ENCODE data around the gene GLTPD2. TPM values are rescaled to one million over a fixed set of nuclear protein-coding genes. Genes with fewer than 3 reads are reported as not detected.

GLTPD2 gene
- total RNA-seq, 1 donor from 2014 or later, result not detected

DNA sequence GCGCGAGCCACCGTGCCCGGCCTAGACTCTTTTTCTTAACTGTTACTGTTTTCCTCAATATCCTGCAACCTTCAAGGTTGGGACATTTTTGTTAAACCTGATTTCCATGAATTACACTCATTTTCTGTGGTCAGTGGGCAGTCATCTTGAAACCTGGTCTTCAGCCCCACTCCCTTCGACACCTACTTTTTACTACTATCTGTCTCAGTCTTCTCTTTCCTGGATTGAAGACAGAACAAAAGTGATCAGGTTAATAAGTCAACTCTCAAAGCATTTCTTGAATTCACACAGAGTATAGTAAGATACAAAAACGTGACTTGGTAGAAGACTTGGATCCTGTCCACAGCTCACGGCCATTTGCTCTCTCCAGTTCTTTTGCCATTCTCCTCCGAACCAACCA is 50.5 kb downstream of the GLTPD2 start:
- Mint-ChIP-seq H3K9me3 (no peaks in the 10 kb centered on the region), H3K36me3 (ENCODE audit: low read depth) (no peaks in the 10 kb centered on the region), H3K4me3 (peak overlapping the region; percentile 41), H3K27me3 (ENCODE audit: low read depth) (no peaks in the 10 kb centered on the region), H3K27ac (ENCODE audit: unreplicated experiment) (no peak overlapping the region), H3K4me1 (peaks cover 26% of the 10 kb centered on the region)
- DNase-seq (ENCODE audit: low read depth, low spot score), result no peak
- TF ChIP-seq, protein P1, sequence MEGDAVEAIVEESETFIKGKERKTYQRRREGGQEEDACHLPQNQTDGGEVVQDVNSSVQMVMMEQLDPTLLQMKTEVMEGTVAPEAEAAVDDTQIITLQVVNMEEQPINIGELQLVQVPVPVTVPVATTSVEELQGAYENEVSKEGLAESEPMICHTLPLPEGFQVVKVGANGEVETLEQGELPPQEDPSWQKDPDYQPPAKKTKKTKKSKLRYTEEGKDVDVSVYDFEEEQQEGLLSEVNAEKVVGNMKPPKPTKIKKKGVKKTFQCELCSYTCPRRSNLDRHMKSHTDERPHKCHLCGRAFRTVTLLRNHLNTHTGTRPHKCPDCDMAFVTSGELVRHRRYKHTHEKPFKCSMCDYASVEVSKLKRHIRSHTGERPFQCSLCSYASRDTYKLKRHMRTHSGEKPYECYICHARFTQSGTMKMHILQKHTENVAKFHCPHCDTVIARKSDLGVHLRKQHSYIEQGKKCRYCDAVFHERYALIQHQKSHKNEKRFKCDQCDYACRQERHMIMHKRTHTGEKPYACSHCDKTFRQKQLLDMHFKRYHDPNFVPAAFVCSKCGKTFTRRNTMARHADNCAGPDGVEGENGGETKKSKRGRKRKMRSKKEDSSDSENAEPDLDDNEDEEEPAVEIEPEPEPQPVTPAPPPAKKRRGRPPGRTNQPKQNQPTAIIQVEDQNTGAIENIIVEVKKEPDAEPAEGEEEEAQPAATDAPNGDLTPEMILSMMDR (conservative IDR thresholded peaks at IDR 0.05), result no peak

Other genes starting within 250 kb of the GLTPD2 start
- 67.0 and 69.3 TPM in 2 replicates for gene MYBBP1A, start 233.6 kb upstream of the GLTPD2 start, total RNA-seq
- gene GGT6, start 228.4 kb upstream of the GLTPD2 start, total RNA-seq, result not detected in 2 replicates
- 1.1 and 1.4 TPM in 2 replicates for gene SMTNL2, start 204.4 kb upstream of the GLTPD2 start, total RNA-seq
- 0.33 and 0.41 TPM in 2 replicates for gene ALOX15, start 147.3 kb upstream of the GLTPD2 start, total RNA-seq
- gene PELP1, start 84.8 kb upstream of the GLTPD2 start, total RNA-seq, result 102 and 107 TPM in 2 replicates
- gene ARRB2, start 78.3 kb upstream of the GLTPD2 start, total RNA-seq, result 66.7 and 73.4 TPM in 2 replicates
- 18.6 and 19.5 TPM in 2 replicates for gene MED11, start 57.5 kb upstream of the GLTPD2 start, total RNA-seq
- gene ZMYND15, start 49.1 kb upstream of the GLTPD2 start, total RNA-seq, result not detected in 2 replicates
- gene CXCL16, start 49.0 kb upstream of the GLTPD2 start, total RNA-seq, result not detected in 2 replicates
- gene TM4SF5, start 17.1 kb upstream of the GLTPD2 start, total RNA-seq, result not detected in 2 replicates
- gene VMO1, start 2.6 kb upstream of the GLTPD2 start, total RNA-seq, result 1.0 and 1.6 TPM in 2 replicates
- 174 and 181 TPM in 2 replicates for gene PSMB6, start 7.2 kb downstream of the GLTPD2 start, total RNA-seq
- 54.8 and 63.9 TPM in 2 replicates for gene PLD2, start 18.2 kb downstream of the GLTPD2 start, total RNA-seq
- gene MINK1, start 44.4 kb downstream of the GLTPD2 start, total RNA-seq, result 73.0 and 76.6 TPM in 2 replicates
- 1.7 and 1.8 TPM in 2 replicates for gene C17orf107, start 110.6 kb downstream of the GLTPD2 start, total RNA-seq
- 0.21 TPM in 1 of 2 replicates, not detected in the other for gene CHRNE, start 114.1 kb downstream of the GLTPD2 start, total RNA-seq
- not detected in 2 replicates for gene GP1BA, start 143.3 kb downstream of the GLTPD2 start, total RNA-seq
- gene SLC25A11, start 151.1 kb downstream of the GLTPD2 start, total RNA-seq, result 67.7 and 68.3 TPM in 2 replicates
- gene RNF167, start 151.3 kb downstream of the GLTPD2 start, total RNA-seq, result 90.4 and 93.2 TPM in 2 replicates
- 626 and 630 TPM in 2 replicates for gene PFN1, start 159.6 kb downstream of the GLTPD2 start, total RNA-seq
- 9.1 and 10.6 TPM in 2 replicates for gene ENO3, start 162.2 kb downstream of the GLTPD2 start, total RNA-seq
- 76.9 and 78.9 TPM in 2 replicates for gene SPAG7, start 178.9 kb downstream of the GLTPD2 start, total RNA-seq
- gene CAMTA2, start 198.7 kb downstream of the GLTPD2 start, total RNA-seq, result 12.5 and 17.4 TPM in 2 replicates
- gene INCA1, start 208.6 kb downstream of the GLTPD2 start, total RNA-seq, result 0.43 and 0.86 TPM in 2 replicates
- 61.7 and 68.4 TPM in 2 replicates for gene KIF1C, start 209.0 kb downstream of the GLTPD2 start, total RNA-seq
- gene SLC52A1, start 246.5 kb downstream of the GLTPD2 start, total RNA-seq, result not detected in 2 replicates